Duodenal mucosa (tissue), 2 donors: ENCODE measurements around the gene MPRIP.

Experiments used
- H3K27ac ChIP-seq: one replicate; pipeline ENCODE4 v1.7.0; 2013; ENCODE audit warnings: low read depth, low read length
- H3K27me3 ChIP-seq, 2 donors: one replicate each; pipeline ENCODE4 v1.7.0; 2013; ENCODE audit warnings: low read length in 2 of 2, control low read depth in 1 of 2; ENCODE audit not compliant: insufficient read depth in 2 of 2, control insufficient read depth in 1 of 2
- H3K36me3 ChIP-seq, 2 donors: one replicate each; pipeline ENCODE4 v1.7.0; 2013; ENCODE audit warnings: low read length in 2 of 2, control low read depth in 1 of 2; ENCODE audit not compliant: insufficient read depth in 2 of 2, control insufficient read depth in 1 of 2
- H3K4me1 ChIP-seq, 2 donors: one replicate each; pipeline ENCODE4 v1.7.0; 2013; ENCODE audit warnings: low read length in 2 of 2, control low read depth in 1 of 2; ENCODE audit not compliant: insufficient read depth in 2 of 2, control insufficient read depth in 1 of 2
- H3K4me3 ChIP-seq, 2 donors: one replicate each; pipeline ENCODE4 v1.7.0; 2013; ENCODE audit warnings: low read length in 2 of 2, low read depth in 1 of 2
- H3K9ac ChIP-seq, 2 donors: one replicate each; pipeline ENCODE4 v1.7.0; 2013; ENCODE audit warnings: low read length in 2 of 2, low read depth in 1 of 2
- H3K9me3 ChIP-seq, 2 donors: one replicate each; pipeline ENCODE4 v1.7.0; 2013; ENCODE audit warnings: low read length in 2 of 2, control low read depth in 1 of 2; ENCODE audit not compliant: control insufficient read depth in 1 of 2

The MPRIP gene

GRCh38 chr17:17227608-17228520 is 185.6 kb downstream of the MPRIP start:
- H3K36me3 ChIP-seq = peaks cover 51 to 96% of the 10 kb centered on the region in 2 donors
- H3K9me3 ChIP-seq = no peaks in the 10 kb centered on the region
- no peak overlapping the region for H3K9ac ChIP-seq
- no peaks in the 10 kb centered on the region for H3K27me3 ChIP-seq
- H3K4me1 ChIP-seq = peaks cover 11 to 15% of the 10 kb centered on the region in 2 donors
- no peak overlapping the region for H3K27ac ChIP-seq
- no peak overlapping the region for H3K4me3 ChIP-seq

DNA sequence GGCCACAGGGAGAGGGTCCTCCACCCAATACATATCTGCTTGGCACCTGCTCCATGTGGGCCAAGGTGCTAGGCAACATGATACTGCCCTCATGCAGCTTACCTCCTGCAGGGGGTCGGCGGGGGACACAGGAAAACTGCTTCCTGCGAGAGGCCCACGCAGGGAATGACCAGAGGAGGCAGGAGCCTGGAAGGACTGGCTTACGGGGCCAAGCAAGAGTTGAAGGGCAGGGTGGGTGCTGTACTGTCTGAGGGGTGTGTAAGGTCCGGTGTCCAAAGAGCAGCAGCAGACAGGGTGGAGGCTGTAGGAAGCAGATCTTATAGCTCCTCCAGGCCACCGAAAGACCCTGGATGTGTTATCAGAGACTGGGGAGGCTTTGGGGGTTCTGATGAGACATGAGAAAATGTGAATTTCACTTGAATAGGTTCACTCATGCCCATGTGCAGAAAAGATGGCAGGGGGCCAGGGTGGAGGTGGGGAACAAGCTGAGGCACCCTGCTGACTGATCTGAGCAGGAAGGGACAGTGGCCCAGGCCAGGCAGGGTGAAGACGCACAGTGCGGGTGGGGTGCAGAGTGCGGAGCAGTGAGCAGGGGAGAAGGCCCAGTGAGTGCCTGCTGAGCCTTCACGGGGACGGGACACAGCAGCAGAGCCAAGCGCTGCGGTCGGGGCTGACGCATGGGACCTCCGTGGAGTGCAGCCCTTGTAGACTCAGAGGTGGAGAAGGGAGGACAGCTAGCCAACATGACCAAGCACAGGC is 186.4 kb downstream of the MPRIP start:
- Histone ChIP-seq H3K4me3 (no peak overlapping the region), H3K27ac (no peak overlapping the region), H3K36me3 (peaks cover 46 to 91% of the 10 kb centered on the region in 2 donors), H3K9me3 (no peaks in the 10 kb centered on the region), H3K9ac (no peak overlapping the region), H3K27me3 (no peaks in the 10 kb centered on the region), H3K4me1 (peaks cover 11 to 15% of the 10 kb centered on the region in 2 donors)

GRCh38 chr17:17229416-17230384 is 187.4 kb downstream of the MPRIP start:
- H3K36me3 ChIP-seq = peaks cover 40 to 81% of the 10 kb centered on the region in 2 donors
- H3K4me1 ChIP-seq = peaks cover 11 to 15% of the 10 kb centered on the region in 2 donors
- H3K27ac ChIP-seq = no peak overlapping the region
- no peak overlapping the region for H3K9ac ChIP-seq
- no peaks in the 10 kb centered on the region for H3K27me3 ChIP-seq
- no peak overlapping the region for H3K4me3 ChIP-seq
- H3K9me3 ChIP-seq = no peaks in the 10 kb centered on the region

DNA sequence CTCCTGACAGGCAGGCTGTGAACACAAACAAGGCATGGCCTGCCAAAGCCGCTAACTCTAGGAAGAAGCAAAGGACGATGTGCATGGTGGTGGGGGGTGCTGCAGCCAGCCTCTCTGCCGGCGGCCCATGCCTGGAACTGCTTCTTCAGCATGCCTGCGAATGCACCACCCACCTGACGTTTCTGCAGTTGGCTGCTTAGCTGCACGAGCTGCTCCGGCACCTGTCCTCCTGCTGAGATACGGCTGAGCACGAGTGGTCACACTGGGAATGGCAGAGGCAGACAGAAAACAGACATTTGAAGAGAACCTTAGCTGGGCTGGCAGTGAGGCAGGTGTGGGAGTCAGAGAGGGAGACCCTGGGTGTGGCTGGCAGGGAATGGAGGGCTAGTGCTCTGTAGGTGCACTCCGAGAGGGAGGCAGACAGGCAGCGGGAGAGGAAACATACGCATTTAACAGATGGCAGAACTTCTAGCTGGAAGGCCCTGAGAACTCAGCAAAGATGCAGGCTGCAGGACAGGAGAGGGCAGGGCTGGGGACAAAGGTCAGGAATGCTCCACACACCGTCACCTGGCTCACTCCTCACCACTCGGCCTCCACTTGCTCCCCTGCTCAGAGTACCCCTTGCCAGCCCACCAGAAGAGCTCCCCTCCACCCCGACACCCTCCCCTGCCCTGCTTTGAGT is 189.5 kb downstream of the MPRIP start:
- peak overlapping the region in 1 of 2 donors; percentile 21 for H3K4me3 ChIP-seq
- no peaks in the 10 kb centered on the region for H3K27me3 ChIP-seq
- H3K27ac ChIP-seq = no peak overlapping the region
- no peaks in the 10 kb centered on the region for H3K9me3 ChIP-seq
- H3K9ac ChIP-seq = no peak overlapping the region
- H3K4me1 ChIP-seq = peaks cover 22 to 27% of the 10 kb centered on the region in 2 donors
- peaks cover 25 to 62% of the 10 kb centered on the region in 2 donors for H3K36me3 ChIP-seq

DNA sequence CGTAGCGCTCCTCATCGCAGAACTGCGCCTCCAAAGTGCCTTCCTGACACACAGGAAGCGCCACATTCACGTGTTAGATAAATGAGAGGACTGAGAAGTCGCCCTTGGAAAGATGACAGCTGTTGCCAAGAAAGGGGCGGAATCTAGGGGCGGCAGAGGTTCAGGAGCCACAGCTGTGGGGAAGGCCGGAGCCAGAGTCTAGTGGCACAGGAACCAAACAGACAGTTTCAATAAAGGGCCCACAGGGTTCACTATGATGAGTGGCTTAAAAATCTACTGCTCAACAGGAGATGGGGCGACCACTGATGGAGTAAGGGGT is 190.0 kb downstream of the MPRIP start:
- Histone ChIP-seq H3K4me3 (no peak overlapping the region), H3K4me1 (peaks cover 22 to 27% of the 10 kb centered on the region in 2 donors), H3K9me3 (no peaks in the 10 kb centered on the region), H3K27ac (no peak overlapping the region), H3K27me3 (no peaks in the 10 kb centered on the region), H3K36me3 (peaks cover 20 to 57% of the 10 kb centered on the region in 2 donors), H3K9ac (no peak overlapping the region)

DNA sequence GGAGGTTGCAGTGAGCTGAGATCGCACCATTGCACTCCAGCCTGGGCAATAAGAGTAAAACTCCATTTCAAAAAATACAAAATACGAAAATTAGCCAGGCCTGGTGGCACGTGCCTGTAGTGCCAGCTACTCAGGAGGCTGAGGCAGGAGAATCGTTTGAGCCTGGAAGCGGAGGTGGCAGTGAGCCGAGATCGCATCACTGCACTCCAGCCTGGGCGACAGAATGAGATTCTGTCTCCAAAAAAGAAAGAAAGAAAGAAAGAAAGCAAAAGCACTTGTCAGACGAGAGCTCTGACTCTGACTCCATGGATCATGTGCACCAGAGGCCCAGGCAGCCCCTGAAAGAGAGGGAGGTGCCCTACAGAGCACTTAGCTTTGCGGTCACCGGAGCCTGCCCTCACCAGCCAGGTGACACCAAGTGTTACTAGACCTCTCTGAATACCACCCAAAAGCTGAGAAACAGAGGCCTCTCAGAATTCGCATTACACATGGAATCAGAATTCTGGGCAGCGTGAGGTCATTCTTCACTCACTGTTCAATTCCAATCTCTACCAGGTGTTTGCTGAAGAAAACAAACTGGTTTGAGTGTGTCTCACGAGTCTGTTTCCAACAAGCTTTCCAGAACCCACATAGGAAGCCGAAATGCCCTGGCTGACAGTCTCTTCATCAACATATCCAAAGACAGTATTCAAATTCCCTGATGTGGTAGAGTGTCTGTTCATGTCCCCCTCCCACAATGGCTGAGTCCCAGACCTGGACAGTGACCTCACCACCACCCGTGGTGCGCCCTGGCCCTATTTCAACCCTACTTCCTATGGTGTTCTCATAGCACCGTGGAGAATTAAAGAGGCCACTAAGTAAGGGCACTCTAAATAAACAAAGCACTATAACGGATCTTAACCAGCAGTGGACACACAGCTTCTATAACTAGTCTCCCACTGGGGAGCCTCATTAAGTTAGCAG is 193.2 kb downstream of the MPRIP start:
- Histone ChIP-seq H3K27me3 (no peaks in the 10 kb centered on the region), H3K4me1 (peaks cover 22 to 27% of the 10 kb centered on the region in 2 donors), H3K27ac (no peak overlapping the region), H3K9me3 (no peaks in the 10 kb centered on the region), H3K9ac (peak overlapping the region; percentile 49 to 91), H3K4me3 (peak overlapping the region; percentile 80 to 91), H3K36me3 (peaks cover 6 to 24% of the 10 kb centered on the region in 2 donors)

DNA sequence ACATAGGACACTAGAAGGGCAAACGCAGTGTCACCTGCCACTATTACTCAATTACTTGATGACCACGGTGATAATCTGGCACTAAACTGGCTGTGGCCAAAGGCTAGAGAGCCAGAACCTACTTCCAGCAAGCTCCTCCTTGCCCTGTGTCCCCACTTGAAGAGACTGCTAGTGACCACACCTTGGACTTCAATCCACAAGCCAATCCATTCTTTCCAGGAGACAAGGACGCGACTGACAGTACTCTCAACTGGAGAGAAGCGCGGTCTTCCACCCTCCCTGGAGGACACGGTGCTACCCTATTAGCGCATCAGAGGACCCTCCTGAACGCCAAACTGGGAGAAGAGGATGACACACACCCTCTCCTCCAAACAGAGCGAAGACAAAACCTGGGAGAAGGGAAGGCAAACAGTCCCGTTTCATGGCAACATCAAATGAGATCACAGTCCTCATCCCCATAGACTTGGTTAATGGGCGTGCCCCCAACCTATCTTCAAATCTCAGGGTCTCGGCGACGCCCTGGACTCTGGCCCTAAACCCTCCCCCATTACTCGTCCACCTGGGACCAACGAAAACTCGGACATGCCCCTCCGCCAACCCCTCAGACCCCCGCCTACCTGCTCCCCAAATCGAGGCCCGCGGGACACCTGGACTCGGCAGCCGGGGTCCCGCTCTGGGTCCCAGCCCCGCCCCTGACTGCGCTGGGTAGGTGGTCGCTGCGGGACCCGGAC is 194.2 kb downstream of the MPRIP start:
- no peaks in the 10 kb centered on the region for H3K27me3 ChIP-seq
- H3K36me3 ChIP-seq = peaks cover 2 to 15% of the 10 kb centered on the region in 2 donors
- H3K4me3 ChIP-seq = peak overlapping the region; percentile 80 to 91
- H3K9ac ChIP-seq = peak overlapping the region; percentile 49 to 91
- peak overlapping the region; percentile 95 for H3K27ac ChIP-seq
- H3K9me3 ChIP-seq = no peaks in the 10 kb centered on the region
- peaks cover 22 to 26% of the 10 kb centered on the region in 2 donors for H3K4me1 ChIP-seq

DNA sequence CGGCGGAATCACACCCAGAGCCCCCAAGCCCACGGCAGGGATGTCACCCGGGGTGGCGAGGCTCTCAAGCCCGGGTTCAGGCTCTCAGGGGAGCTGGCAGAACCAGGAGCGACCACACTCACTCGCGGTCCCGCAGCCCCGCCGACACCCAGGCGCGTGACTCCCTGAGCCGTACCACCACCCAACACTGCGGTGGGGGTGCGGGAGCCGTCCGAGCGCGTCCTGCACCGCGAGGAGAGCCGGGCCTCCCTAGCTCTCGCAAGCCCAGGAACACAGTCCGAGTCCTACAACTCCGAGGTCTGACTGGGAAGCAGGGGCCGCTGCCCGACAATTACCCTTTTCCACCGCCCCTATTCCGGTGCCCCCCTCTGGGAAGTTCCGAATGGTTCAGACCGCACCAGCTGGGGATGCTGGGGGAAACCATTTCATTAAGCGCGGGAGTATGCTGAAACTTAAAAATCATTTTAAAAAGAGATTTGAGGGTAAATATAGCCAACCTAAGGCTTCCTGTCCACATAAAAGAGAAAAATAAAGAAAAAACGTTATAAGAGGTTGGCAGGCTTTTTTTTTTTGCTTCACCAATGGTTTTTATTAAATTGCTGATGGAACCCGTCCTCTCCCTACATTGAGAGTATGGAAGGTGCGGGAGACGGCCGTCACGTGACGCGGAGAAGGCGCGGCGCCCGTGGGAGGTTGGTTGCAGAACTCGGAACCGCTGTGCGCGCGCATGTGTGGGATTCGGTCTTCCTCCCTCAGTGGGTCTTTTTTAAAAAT is 195.0 kb downstream of the MPRIP start, which contains the start of gene FLCN:
Gene FLCN (minus strand): TSS at position 143 of the 774 bp plus-strand sequence. CDS start 9,031 bp downstream, outside the sequence.
- Histone ChIP-seq H3K27ac (peak within 1 kb of the TSS; percentile 95), H3K27me3 (no peaks in the 10 kb centered on the region), H3K9me3 (no peaks in the 10 kb centered on the region), H3K36me3 (peaks cover 0 to 8% of the 10 kb centered on the region in 2 donors), H3K4me3 (peak within 1 kb of the TSS; percentile 80 to 91), H3K9ac (peak within 1 kb of the TSS; percentile 49 to 91), H3K4me1 (peaks cover 16 to 19% of the 10 kb centered on the region in 2 donors)
